ENCODE measurements around the gene TRAF4.
"Not testable (repeated sequence)": the region's sequence is repeated elsewhere in the genome, so short reads cannot be mapped to it uniquely, and the experiment has no call there.

Gene TRAF4

DNA sequence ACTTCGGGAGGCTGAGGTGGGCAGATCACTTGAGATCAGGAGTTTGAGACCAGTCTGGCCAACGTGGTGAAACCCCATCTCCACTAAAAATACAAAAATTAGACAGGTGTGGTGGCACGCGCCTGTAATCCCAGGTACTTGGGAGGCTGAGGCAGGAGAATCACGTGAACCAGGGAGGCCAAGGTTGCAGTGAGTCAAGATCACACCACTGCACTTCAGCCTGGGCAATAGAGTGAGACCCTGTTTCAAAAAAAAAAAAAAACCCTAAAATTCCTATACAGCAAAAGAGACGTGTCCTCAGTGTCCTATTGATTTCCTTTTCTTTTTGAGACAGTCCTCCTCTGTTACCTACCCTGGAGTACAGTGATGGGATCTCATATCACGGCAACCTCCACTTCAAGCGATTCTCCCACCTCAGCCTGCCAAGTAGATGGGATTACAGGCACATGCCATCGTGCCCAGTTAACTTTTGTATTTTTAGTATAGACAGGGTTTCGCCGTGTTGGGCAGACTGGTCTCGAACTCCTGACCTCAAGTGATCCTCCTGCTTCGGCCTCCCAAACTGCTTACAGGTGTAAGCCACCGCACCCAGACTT lies 51.1 kb downstream of the TRAF4 start:
- not testable (repeated sequence) for DNase-seq

- DNase-seq, result no peak
Measured at GRCh38 chr17:28796062-28796461, 52.3 kb downstream of the TRAF4 start.

Data from activated CD4-positive, alpha-beta T cell treated with anti-CD3 and anti-CD28 coated beads, Interleukin-2, amount 50 U/mL, for 16 hours (primary cell).